Measurements from ENCODE around the gene KRT37.
"Not testable (repeated sequence)": the region's sequence is repeated elsewhere in the genome, so short reads cannot be mapped to it uniquely, and the experiment has no call there.

The KRT37 gene

GRCh38 chr17:41429667-41430066 is 5.3 kb upstream of the KRT37 start:
- TF ChIP-seq CTCF (conservative IDR thresholded peaks at IDR 0.05; ENCODE audit: control insufficient read depth, insufficient read depth, low read depth, low read length), result no peak
- DNase-seq (ENCODE audit: low read depth), result no peak
- no peak overlapping the region for H3K4me3 ChIP-seq (ENCODE audit: control insufficient read depth, low read depth, low read length)

- no peak for TF ChIP-seq CTCF (conservative IDR thresholded peaks at IDR 0.05; ENCODE audit: control insufficient read depth, insufficient read depth, low read depth, low read length)
- peak; percentile 43 for DNase-seq (ENCODE audit: low read depth)
- H3K4me3 ChIP-seq (ENCODE audit: control insufficient read depth, low read depth, low read length), result no peak overlapping the region
Observed at GRCh38 chr17:41428591-41429291, 4.4 kb upstream of the KRT37 start.

GRCh38 chr17:41422586-41422985 is 1.8 kb downstream of the KRT37 start:
- H3K4me3 ChIP-seq (ENCODE audit: control insufficient read depth, low read depth, low read length); DNase-seq (ENCODE audit: low read depth): not testable (repeated sequence)

- no peak for DNase-seq (ENCODE audit: low read depth)
- no peak overlapping the region for H3K4me3 ChIP-seq (ENCODE audit: control insufficient read depth, low read depth, low read length)
- TF ChIP-seq CTCF (conservative IDR thresholded peaks at IDR 0.05; ENCODE audit: control insufficient read depth, insufficient read depth, low read depth, low read length), result no peak
Observed at GRCh38 chr17:41421617-41422016, 2.8 kb downstream of the KRT37 start.

GRCh38 chr17:41421116-41421515 is 3.3 kb downstream of the KRT37 start:
- TF ChIP-seq CTCF (conservative IDR thresholded peaks at IDR 0.05; ENCODE audit: control insufficient read depth, insufficient read depth, low read depth, low read length), result no peak
- DNase-seq (ENCODE audit: low read depth), result peak; percentile 37
- no peak overlapping the region for H3K4me3 ChIP-seq (ENCODE audit: control insufficient read depth, low read depth, low read length)

GRCh38 chr17:41420134-41420533 is 4.3 kb downstream of the KRT37 start:
- TF ChIP-seq CTCF (conservative IDR thresholded peaks at IDR 0.05; ENCODE audit: control insufficient read depth, insufficient read depth, low read depth, low read length), result no peak
- no peak overlapping the region for H3K4me3 ChIP-seq (ENCODE audit: control insufficient read depth, low read depth, low read length)
- DNase-seq (ENCODE audit: low read depth), result no peak

GRCh38 chr17:41419716-41420115 is 4.7 kb downstream of the KRT37 start:
- TF ChIP-seq CTCF (conservative IDR thresholded peaks at IDR 0.05; ENCODE audit: control insufficient read depth, insufficient read depth, low read depth, low read length), result no peak
- H3K4me3 ChIP-seq (ENCODE audit: control insufficient read depth, low read depth, low read length), result no peak overlapping the region
- no peak for DNase-seq (ENCODE audit: low read depth)

Measured in fibroblast of mammary gland (primary cell).